T-cell (primary cell): ENCODE data around the gene SLC22A23. TPM values are rescaled to one million over a fixed set of nuclear protein-coding genes. Genes with fewer than 3 reads are reported as not detected.

ENCODE experiments used
- ATAC-seq, 4 experiments: fragments of 200-7000 bp in 3 of 4; fragments of 150-1000 bp in 1 of 4; cut with Tn5 transposase; replicated peaks in 1 of 4; 1 replicate in 3 of 4; 2 replicates in 1 of 4; pipeline ENCODE4 v1.10.0; 2021; ENCODE audit warnings: moderate library complexity in 3 of 4, mild to moderate bottlenecking in 2 of 4, moderate number of reproducible peaks in 1 of 4
- CTCF ChIA-PET, 2 donors: fragments of 300-600 bp; sonication (Branson Sonifier 250); formaldehyde crosslinking; loops; one replicate each; lab custom pipeline; 2022; ENCODE audit warnings: antibody characterized with exemption in 2 of 2; lab: Charles Lee
- POLR2A ChIA-PET, 2 donors: fragments of 300-600 bp; sonication (Branson Sonifier 250); formaldehyde crosslinking; loops; one replicate each; lab custom pipeline; 2022; ENCODE audit warnings: antibody characterized with exemption in 2 of 2; lab: Charles Lee
- DNase-seq, 35 experiments: peaks; one replicate each; pipeline versions ENCODE4 v3.0.0 to v3.0.0-alpha.2; 2013 to 2023
- H3K27ac ChIP-seq: one replicate; pipeline ENCODE4 v1.5.1; 2013; ENCODE audit warnings: low read length
- H3K27me3 ChIP-seq, 2 experiments: replicated peaks in 1 of 2; 1 replicate in 1 of 2; 2 replicates in 1 of 2; pipeline versions ENCODE4 v1.6.1 to v1.7.0; 2013; ENCODE audit warnings: low read length in 1 of 2, mixed read lengths in 1 of 2; ENCODE audit not compliant: control insufficient read depth in 2 of 2, insufficient read depth in 2 of 2; ENCODE audit errors: extremely low read depth in 1 of 2
- H3K36me3 ChIP-seq, 2 donors: 1 replicate in 1 of 2; 2 replicates in 1 of 2; pipeline versions ENCODE4 v1.6.1 to v1.7.0; 2013; ENCODE audit warnings: low read length in 1 of 2; ENCODE audit not compliant: control insufficient read depth in 2 of 2, insufficient read depth in 1 of 2; ENCODE audit errors: extremely low read depth in 1 of 2
- H3K4me1 ChIP-seq, 2 experiments: 1 replicate in 1 of 2; 2 replicates in 1 of 2; pipeline versions ENCODE4 v1.6.1 to v1.7.0; 2013; ENCODE audit warnings: low read length in 2 of 2, mixed read lengths in 1 of 2; ENCODE audit not compliant: insufficient read depth in 2 of 2, control insufficient read depth in 1 of 2; ENCODE audit errors: extremely low read depth in 1 of 2
- H3K4me3 ChIP-seq, 2 donors: 1 replicate in 1 of 2; 2 replicates in 1 of 2; pipeline versions ENCODE4 v1.5.1 to v1.7.0; 2013; ENCODE audit warnings: mild to moderate bottlenecking in 2 of 2, low read length in 1 of 2, moderate library complexity in 1 of 2; ENCODE audit not compliant: control insufficient read depth in 1 of 2; ENCODE audit errors: extremely low read depth in 1 of 2
- H3K9me3 ChIP-seq: 2 replicates; pipeline ENCODE4 v1.7.0; 2013
- H3K27ac Mint-ChIP-seq, 2 donors: one replicate each; pipeline ENCODE4 v1.8.0; 2020 to 2021; ENCODE audit warnings: mild to moderate bottlenecking in 2 of 2, mixed read lengths in 2 of 2
- H3K27me3 Mint-ChIP-seq, 2 donors: one replicate each; pipeline ENCODE4 v1.8.0; 2021 to 2022; ENCODE audit warnings: mixed read lengths in 2 of 2
- H3K36me3 Mint-ChIP-seq: one replicate; pipeline ENCODE4 v1.8.0; 2021; ENCODE audit warnings: mixed read lengths
- H3K4me1 Mint-ChIP-seq, 3 donors: one replicate each; pipeline ENCODE4 v1.8.0; 2020 to 2022; ENCODE audit warnings: mixed read lengths in 3 of 3, mild to moderate bottlenecking in 1 of 3
- H3K4me3 Mint-ChIP-seq, 3 donors: one replicate each; pipeline ENCODE4 v1.8.0; 2020 to 2022; ENCODE audit warnings: mild to moderate bottlenecking in 3 of 3, mixed read lengths in 3 of 3, moderate library complexity in 3 of 3
- H3K9me3 Mint-ChIP-seq, 3 donors: one replicate each; pipeline ENCODE4 v1.8.0; 2020 to 2022; ENCODE audit warnings: mixed read lengths in 3 of 3
- WGBS: methylation state at CpG from one replicate; pipeline ENCODE4 v1.1.5; 2013; ENCODE audit warnings: missing lambda C conversion rate; ENCODE audit not compliant: insufficient coverage; 5-methylcytosine and 5-hydroxymethylcytosine counted together
- total RNA-seq, 35 experiments: library from RNA in 6 of 35; stranded (reverse) in 6 of 35; fragments of 120-200 nt in 1 of 35; gene quantifications; one replicate each; pipeline versions ENCODE4 v1.2.1 to v1.2.4 and lab custom pipeline; 2013 to 2026

Gene SLC22A23
- total RNA-seq, 5 donors from 2014 or later (not counting 1 experiment from before 2014, with no cell fraction given), result 6.2 to 14.8 (median 12.1) TPM

- no peaks in the 10 kb centered on the region for H3K9me3 ChIP-seq
- ChIA-PET POLR2A (no interaction called here), CTCF (no interaction called here)
- ATAC-seq (peak; percentile 33 to 43 (median 38)), DNase-seq (peak in 6 of 35 experiments; percentile 17 to 40 (median 26))
- Mint-ChIP-seq H3K27ac (no peak overlapping the region), H3K4me1 (peaks cover 51 to 55% (median 55%) of the 10 kb centered on the region in 3 donors), H3K36me3 (no peaks in the 10 kb centered on the region), H3K27me3 (peaks cover 64 to 72% of the 10 kb centered on the region in 2 donors), H3K9me3 (no peaks in the 10 kb centered on the region), H3K4me3 (peak overlapping the region; percentile 63 to 77 (median 70))
- H3K4me1 ChIP-seq, result peaks cover 18 to 52% of the 10 kb centered on the region in 2 experiments
- H3K27me3 ChIP-seq, result peaks cover 25 to 63% of the 10 kb centered on the region in 2 experiments
- 4% methylated on average over 28 of the region's 38 CpGs for WGBS
- no peaks in the 10 kb centered on the region for H3K36me3 ChIP-seq
- H3K4me3 ChIP-seq, result peak overlapping the region; percentile 10 to 62
- H3K27ac ChIP-seq, result no peak overlapping the region
Measured at GRCh38 chr6:3228046-3228671, 228.7 kb downstream of the SLC22A23 start.

- Histone ChIP-seq H3K36me3 (no peaks in the 10 kb centered on the region), H3K4me3 (peak within 1 kb of the TSS; percentile 10 to 62), H3K27ac (no peak within 1 kb of the TSS), H3K4me1 (peaks cover 18 to 52% of the 10 kb centered on the region in 2 experiments), H3K27me3 (peaks cover 23 to 63% of the 10 kb centered on the region in 2 experiments), H3K9me3 (no peaks in the 10 kb centered on the region)
- H3K4me1 Mint-ChIP-seq, result peaks cover 50 to 54% (median 53%) of the 10 kb centered on the region in 3 donors
- ChIA-PET POLR2A (interaction anchor here in 1 of 2 donors (0.6 kb wide), 1 partner anchor 10 kb away, joined by 3 read pairs; no protein-coding TSS in a partner anchor), CTCF (no interaction called here)
- ATAC-seq, result peak in 2 of 4 experiments; percentile 14 to 18
- H3K4me3 Mint-ChIP-seq, result peak within 1 kb of the TSS; percentile 63 to 77 (median 71)
- peaks cover 58 to 66% of the 10 kb centered on the region in 2 donors for H3K27me3 Mint-ChIP-seq
- no peaks in the 10 kb centered on the region for H3K9me3 Mint-ChIP-seq
- WGBS, result 2% methylated on average over 57 of the region's 66 CpGs
- no peak within 1 kb of the TSS for H3K27ac Mint-ChIP-seq
- H3K36me3 Mint-ChIP-seq, result no peaks in the 10 kb centered on the region
- no peak for DNase-seq
Measured at GRCh38 chr6:3227363-3228045, 229.3 kb downstream of the SLC22A23 start, which contains the start of gene TUBB2B. TSS of gene TUBB2B (minus strand) at chr6:3227653. CDS start at chr6:3227543, 110 bp downstream.

GRCh38 chr6:3226481-3227362 is 230.1 kb downstream of the SLC22A23 start:
- Mint-ChIP-seq H3K36me3 (no peaks in the 10 kb centered on the region), H3K27me3 (peaks cover 52 to 58% of the 10 kb centered on the region in 2 donors), H3K27ac (no peak overlapping the region), H3K4me3 (peak overlapping the region; percentile 57 to 77 (median 71)), H3K4me1 (peaks cover 44 to 48% (median 46%) of the 10 kb centered on the region in 3 donors), H3K9me3 (peaks cover 0 to 6% (median 0%) of the 10 kb centered on the region in 3 donors)
- H3K27me3 ChIP-seq, result peaks cover 20 to 57% of the 10 kb centered on the region in 2 experiments
- peaks cover 17 to 48% of the 10 kb centered on the region in 2 experiments for H3K4me1 ChIP-seq
- H3K4me3 ChIP-seq, result peak overlapping the region; percentile 10 to 59
- H3K9me3 ChIP-seq, result no peaks in the 10 kb centered on the region
- ATAC-seq, result peak in 3 of 4 experiments; percentile 5 to 47 (median 14)
- DNase-seq, result peak in 8 of 35 experiments; percentile 17 to 36 (median 27)
- POLR2A ChIA-PET, result interaction anchor here in 1 of 2 donors (0.6 kb wide), 2 partner anchors 11 to 82 kb away, joined by 3 to 13 read pairs; no protein-coding TSS in a partner anchor
- CTCF ChIA-PET, result interaction anchor here in 1 of 2 donors (0.6 kb wide), 1 partner anchor 86 kb away, joined by 3 read pairs; no protein-coding TSS in a partner anchor
- H3K36me3 ChIP-seq, result no peaks in the 10 kb centered on the region
- H3K27ac ChIP-seq, result no peak overlapping the region
- 3% methylated on average over 52 of the region's 54 CpGs for WGBS

- H3K27ac Mint-ChIP-seq, result no peak overlapping the region
- POLR2A ChIA-PET, result no interaction called here
- Histone ChIP-seq H3K27ac (no peak overlapping the region), H3K9me3 (no peaks in the 10 kb centered on the region), H3K36me3 (no peaks in the 10 kb centered on the region), H3K4me1 (peaks cover 16 to 41% of the 10 kb centered on the region in 2 experiments), H3K4me3 (no peak overlapping the region), H3K27me3 (peaks cover 20 to 50% of the 10 kb centered on the region in 2 experiments)
- peaks cover 0 to 8% (median 0%) of the 10 kb centered on the region in 3 donors for H3K9me3 Mint-ChIP-seq
- H3K4me1 Mint-ChIP-seq, result peaks cover 37 to 41% (median 40%) of the 10 kb centered on the region in 3 donors
- no peak for ATAC-seq
- CTCF ChIA-PET, result no interaction called here
- peak overlapping the region in 1 of 3 donors; percentile 77 for H3K4me3 Mint-ChIP-seq
- H3K27me3 Mint-ChIP-seq, result peaks cover 45 to 52% of the 10 kb centered on the region in 2 donors
- DNase-seq, result no peak
- WGBS, result 91% methylated on average over 10 of the region's 10 CpGs
- no peaks in the 10 kb centered on the region for H3K36me3 Mint-ChIP-seq
Measured at GRCh38 chr6:3226042-3226441, 230.8 kb downstream of the SLC22A23 start.

- WGBS, result 95% methylated on average over 4 of the region's 4 CpGs
- H3K9me3 ChIP-seq, result no peaks in the 10 kb centered on the region
- H3K4me1 Mint-ChIP-seq, result peaks cover 7 to 12% (median 8%) of the 10 kb centered on the region in 3 donors
- peaks cover 2 to 12% of the 10 kb centered on the region in 2 experiments for H3K4me1 ChIP-seq
- H3K27ac ChIP-seq, result no peak overlapping the region
- POLR2A ChIA-PET, result no interaction called here
- peaks cover 41 to 42% of the 10 kb centered on the region in 2 donors for H3K27me3 Mint-ChIP-seq
- peaks cover 20 to 26% of the 10 kb centered on the region in 2 experiments for H3K27me3 ChIP-seq
- H3K9me3 Mint-ChIP-seq, result peaks cover 0 to 8% (median 0%) of the 10 kb centered on the region in 3 donors
- no peaks in the 10 kb centered on the region for H3K36me3 Mint-ChIP-seq
- no peak overlapping the region for H3K4me3 Mint-ChIP-seq
- H3K27ac Mint-ChIP-seq, result no peak overlapping the region
- no peak for ATAC-seq
- no peak overlapping the region for H3K4me3 ChIP-seq
- DNase-seq, result no peak
- no peaks in the 10 kb centered on the region for H3K36me3 ChIP-seq
- CTCF ChIA-PET, result no interaction called here
Measured at GRCh38 chr6:3222506-3223038, 234.3 kb downstream of the SLC22A23 start.
